Measurements from ENCODE around the gene KYNU.
A peak's percentile ranks its signal among the peaks of the same experiment; 100 is the strongest.

Gene KYNU

GRCh38 chr2:142954493-142954892 lies 77.0 kb downstream of the KYNU start:
- no peak overlapping the region for H3K27ac ChIP-seq
- no peak overlapping the region for H3K4me3 ChIP-seq (ENCODE audit: low read depth, low read length)
- no peak for TF ChIP-seq CTCF (IDR thresholded peaks at IDR 0.05; ENCODE audit: low read depth, low read length, missing control alignments)
- in situ Hi-C loops (cut with HindIII; ENCODE audit: low pct_ligation_motif_present, low sequenced_read_pairs) = no loop called here
- no peaks in the 10 kb centered on the region for H3K27me3 ChIP-seq (replicated peaks)
- no peaks in the 10 kb centered on the region for H3K36me3 ChIP-seq (replicated peaks)
- DNase-seq = no peak

- no peak for TF ChIP-seq CTCF (IDR thresholded peaks at IDR 0.05; ENCODE audit: low read depth, low read length, missing control alignments)
- H3K27ac ChIP-seq = no peak overlapping the region
- H3K4me3 ChIP-seq (ENCODE audit: low read depth, low read length) = no peak overlapping the region
- no peaks in the 10 kb centered on the region for H3K36me3 ChIP-seq (replicated peaks)
- in situ Hi-C loops (cut with HindIII; ENCODE audit: low pct_ligation_motif_present, low sequenced_read_pairs) = no loop called here
- H3K27me3 ChIP-seq (replicated peaks) = no peaks in the 10 kb centered on the region
- no peak for DNase-seq
These were observed 79.7 kb downstream of the KYNU start for GRCh38 chr2:142957144-142957543.

GRCh38 chr2:142961202-142961601 lies 83.7 kb downstream of the KYNU start:
- Histone ChIP-seq H3K27me3 (replicated peaks) (no peaks in the 10 kb centered on the region), H3K36me3 (replicated peaks) (no peaks in the 10 kb centered on the region), H3K27ac (no peak overlapping the region), H3K4me3 (ENCODE audit: low read depth, low read length) (no peak overlapping the region)
- DNase-seq = no peak
- in situ Hi-C loops (cut with HindIII; ENCODE audit: low pct_ligation_motif_present, low sequenced_read_pairs) = no loop called here
- TF ChIP-seq CTCF (IDR thresholded peaks at IDR 0.05; ENCODE audit: low read depth, low read length, missing control alignments) = no peak

GRCh38 chr2:142965443-142965842 lies 88.0 kb downstream of the KYNU start:
- Histone ChIP-seq H3K27ac (no peak overlapping the region), H3K27me3 (replicated peaks) (no peaks in the 10 kb centered on the region), H3K36me3 (replicated peaks) (no peaks in the 10 kb centered on the region), H3K4me3 (ENCODE audit: low read depth, low read length) (no peak overlapping the region)
- DNase-seq = peak; percentile 24
- TF ChIP-seq CTCF (IDR thresholded peaks at IDR 0.05; ENCODE audit: low read depth, low read length, missing control alignments) = no peak
- in situ Hi-C loops (cut with HindIII; ENCODE audit: low pct_ligation_motif_present, low sequenced_read_pairs) = no loop called here

GRCh38 chr2:142966284-142966683 lies 88.8 kb downstream of the KYNU start:
- H3K4me3 ChIP-seq (ENCODE audit: low read depth, low read length) = no peak overlapping the region
- no peaks in the 10 kb centered on the region for H3K27me3 ChIP-seq (replicated peaks)
- no peak for TF ChIP-seq CTCF (IDR thresholded peaks at IDR 0.05; ENCODE audit: low read depth, low read length, missing control alignments)
- in situ Hi-C loops (cut with HindIII; ENCODE audit: low pct_ligation_motif_present, low sequenced_read_pairs) = no loop called here
- no peak overlapping the region for H3K27ac ChIP-seq
- no peaks in the 10 kb centered on the region for H3K36me3 ChIP-seq (replicated peaks)
- no peak for DNase-seq

- in situ Hi-C loops (cut with HindIII; ENCODE audit: low pct_ligation_motif_present, low sequenced_read_pairs) = no loop called here
- H3K36me3 ChIP-seq (replicated peaks) = no peaks in the 10 kb centered on the region
- no peak for TF ChIP-seq CTCF (IDR thresholded peaks at IDR 0.05; ENCODE audit: low read depth, low read length, missing control alignments)
- no peak overlapping the region for H3K27ac ChIP-seq
- no peak for DNase-seq
- no peak overlapping the region for H3K4me3 ChIP-seq (ENCODE audit: low read depth, low read length)
- H3K27me3 ChIP-seq (replicated peaks) = no peaks in the 10 kb centered on the region
These were observed 89.6 kb downstream of the KYNU start for GRCh38 chr2:142967060-142967459.
